Measurements from ENCODE around the gene KLHDC7A. TPM values are rescaled to one million over a fixed set of nuclear protein-coding genes. Genes with fewer than 3 reads are reported as not detected.

The KLHDC7A gene
- total and polyA plus RNA-seq, 2 of the 4 experiments (the other 2 are of a cell fraction), result not detected

DNA sequence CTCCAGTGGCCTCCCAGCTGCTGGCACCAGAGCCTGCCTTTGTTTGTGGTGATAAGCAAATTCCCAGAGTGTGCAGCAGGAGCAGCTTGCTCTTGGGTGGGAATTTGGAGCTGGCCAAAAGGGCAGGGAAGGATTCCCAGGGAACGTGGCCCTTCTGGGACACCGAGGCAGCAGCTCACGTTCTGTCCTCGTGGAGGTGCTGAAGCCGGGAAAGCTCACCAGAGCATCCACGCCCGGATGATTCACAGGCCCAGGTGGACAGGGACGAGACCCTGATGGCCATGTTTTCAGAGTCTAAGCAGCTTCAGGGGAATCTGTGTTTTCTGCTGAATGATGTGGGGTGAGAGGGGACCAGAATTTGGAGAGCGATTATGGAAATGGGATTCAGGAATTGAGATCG is 19.1 kb upstream of the KLHDC7A start:
- no peak overlapping the region for H2AK5ac ChIP-seq (ENCODE audit: low read depth, low read length)
- no peak overlapping the region for H3K14ac ChIP-seq (replicated peaks; ENCODE audit: low read depth, low read length)
- CTCF ChIA-PET, result no interaction called here
- no peak overlapping the region for H4K8ac ChIP-seq (ENCODE audit: low read depth in 2 of 2, low read length in 2 of 2)
- H3K4ac ChIP-seq (ENCODE audit: low read depth, low read length), result no peak overlapping the region
- H3K4me1 ChIP-seq (ENCODE audit: control insufficient read depth, insufficient read depth, low read length), result no peaks in the 10 kb centered on the region
- H3K23ac ChIP-seq (ENCODE audit: low read depth, low read length), result no peak overlapping the region
- no peak overlapping the region for H2BK120ac ChIP-seq (ENCODE audit: low read depth, low read length)
- no peak for DNase-seq
- in situ Hi-C loops (cut with MboI; ENCODE audit: low sequenced_read_pairs), result no loop called here
- TF ChIP-seq, protein P1, sequence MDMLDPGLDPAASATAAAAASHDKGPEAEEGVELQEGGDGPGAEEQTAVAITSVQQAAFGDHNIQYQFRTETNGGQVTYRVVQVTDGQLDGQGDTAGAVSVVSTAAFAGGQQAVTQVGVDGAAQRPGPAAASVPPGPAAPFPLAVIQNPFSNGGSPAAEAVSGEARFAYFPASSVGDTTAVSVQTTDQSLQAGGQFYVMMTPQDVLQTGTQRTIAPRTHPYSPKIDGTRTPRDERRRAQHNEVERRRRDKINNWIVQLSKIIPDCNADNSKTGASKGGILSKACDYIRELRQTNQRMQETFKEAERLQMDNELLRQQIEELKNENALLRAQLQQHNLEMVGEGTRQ (IDR thresholded peaks at IDR 0.05; ENCODE audit: low read depth, low read length), result no peak
- TF ChIP-seq NFE2L2 (IDR thresholded peaks at IDR 0.05; ENCODE audit: low read depth, low read length) (no peak), BHLHE40 (IDR thresholded peaks at IDR 0.05; ENCODE audit: low read depth, low read length) (no peak), MXI1 (IDR thresholded peaks at IDR 0.05; ENCODE audit: borderline replicate concordance, low read depth, low read length) (no peak), RFX5 (IDR thresholded peaks at IDR 0.05; ENCODE audit: low read depth, low read length) (no peak), CEBPB (IDR thresholded peaks at IDR 0.05; ENCODE audit: low read depth, low read length) (no peak), RCOR1 (IDR thresholded peaks at IDR 0.05; ENCODE audit: insufficient replicate concordance, low read length) (no peak), POLR2A (IDR thresholded peaks at IDR 0.05; ENCODE audit: low read depth, low read length) (no peak), FOS (IDR thresholded peaks at IDR 0.05; ENCODE audit: low read depth, low read length) (no peak), RAD21 (IDR thresholded peaks at IDR 0.05; ENCODE audit: low read length) (no peak)
- TF ChIP-seq, protein P2, sequence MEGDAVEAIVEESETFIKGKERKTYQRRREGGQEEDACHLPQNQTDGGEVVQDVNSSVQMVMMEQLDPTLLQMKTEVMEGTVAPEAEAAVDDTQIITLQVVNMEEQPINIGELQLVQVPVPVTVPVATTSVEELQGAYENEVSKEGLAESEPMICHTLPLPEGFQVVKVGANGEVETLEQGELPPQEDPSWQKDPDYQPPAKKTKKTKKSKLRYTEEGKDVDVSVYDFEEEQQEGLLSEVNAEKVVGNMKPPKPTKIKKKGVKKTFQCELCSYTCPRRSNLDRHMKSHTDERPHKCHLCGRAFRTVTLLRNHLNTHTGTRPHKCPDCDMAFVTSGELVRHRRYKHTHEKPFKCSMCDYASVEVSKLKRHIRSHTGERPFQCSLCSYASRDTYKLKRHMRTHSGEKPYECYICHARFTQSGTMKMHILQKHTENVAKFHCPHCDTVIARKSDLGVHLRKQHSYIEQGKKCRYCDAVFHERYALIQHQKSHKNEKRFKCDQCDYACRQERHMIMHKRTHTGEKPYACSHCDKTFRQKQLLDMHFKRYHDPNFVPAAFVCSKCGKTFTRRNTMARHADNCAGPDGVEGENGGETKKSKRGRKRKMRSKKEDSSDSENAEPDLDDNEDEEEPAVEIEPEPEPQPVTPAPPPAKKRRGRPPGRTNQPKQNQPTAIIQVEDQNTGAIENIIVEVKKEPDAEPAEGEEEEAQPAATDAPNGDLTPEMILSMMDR (conservative IDR thresholded peaks at IDR 0.05; ENCODE audit: low read depth, low read length), result no peak
- H3K36me3 ChIP-seq (ENCODE audit: control insufficient read depth, insufficient read depth, low read length), result no peaks in the 10 kb centered on the region
- no peak overlapping the region for H3K18ac ChIP-seq (ENCODE audit: low read depth, low read length)
- POLR2A ChIA-PET (ENCODE audit: unreplicated experiment), result no interaction called here
- intact Hi-C loops (cut with micrococcal nuclease), result no loop called here
- no peak overlapping the region for H3K4me3 ChIP-seq (ENCODE audit: insufficient read depth, low read depth, low read length)
- ATAC-seq (ENCODE audit: low read depth), result no peak
- no peaks in the 10 kb centered on the region for H4K20me1 ChIP-seq (ENCODE audit: insufficient read depth, low read length)
- H3K56ac ChIP-seq (ENCODE audit: extremely low read depth, insufficient read depth, low read length), result no peak overlapping the region
- peaks cover 24% of the 10 kb centered on the region for H3K9me3 ChIP-seq (ENCODE audit: control insufficient read depth, insufficient read depth, low read length)
- no peaks in the 10 kb centered on the region for H3K9me1 ChIP-seq (ENCODE audit: insufficient read depth, low read length)
- H3K4me2 ChIP-seq (ENCODE audit: low read depth, low read length), result no peak overlapping the region
- no TSS peak for BruUV-seq (replicated peaks)
- dilution Hi-C loops (cut with HindIII; ENCODE audit: low sequenced_read_pairs, unreplicated experiment), result no loop called here
- no peak overlapping the region for H3K27ac ChIP-seq (ENCODE audit: insufficient read depth, low read length)
- H3K9ac ChIP-seq (ENCODE audit: low read depth, low read length), result no peak overlapping the region
- H3K79me1 ChIP-seq (ENCODE audit: low read depth in 1 of 2, low read length in 2 of 2), result no peaks in the 10 kb centered on the region
- H2BK5ac ChIP-seq (ENCODE audit: low read depth, low read length, poor library complexity, severe bottlenecking), result no peak overlapping the region
- H3K27me3 ChIP-seq (ENCODE audit: control insufficient read depth, insufficient read depth, low read length), result no peaks in the 10 kb centered on the region
- no peak overlapping the region for H2AFZ ChIP-seq (replicated peaks; ENCODE audit: low read length, poor library complexity)
- H4K5ac ChIP-seq (ENCODE audit: low read depth, low read length), result no peak overlapping the region
- 56% methylated on average over 9 of the region's 10 CpGs; no CpG with 5 or more reads in 1 of the 2 experiments for WGBS, 2 experiments (ENCODE audit: extremely low coverage in 2 of 2, insufficient read length in 1 of 2)
- no peak overlapping the region for H2BK15ac ChIP-seq (ENCODE audit: low read depth, low read length)
- H4K91ac ChIP-seq (ENCODE audit: insufficient read depth, low read depth, low read length), result no peak overlapping the region
- no peak overlapping the region for H2BK20ac ChIP-seq (ENCODE audit: low read depth, low read length)
- H2AK9ac ChIP-seq (replicated peaks; ENCODE audit: low read depth, low read length, poor library complexity), result no peak overlapping the region

Data from IMR-90 (cell line).